ENCODE results near the gene TNS3. TPM values are rescaled to one million over a fixed set of nuclear protein-coding genes. Genes with fewer than 3 reads are reported as not detected.

Gene TNS3
- total RNA-seq, 1 experiment from 2014 or later, result 9.5 TPM

GRCh38 chr7:47581438-47581803 is 490 bp downstream of the TNS3 start:
- Histone ChIP-seq H2AK5ac (ENCODE audit: insufficient read length, low read length) (no peak overlapping the region), H2BK20ac (ENCODE audit: low read depth, low read length, poor library complexity, severe bottlenecking) (no peak overlapping the region), H2AFZ (ENCODE audit: low read length) (no peak overlapping the region), H3K79me1 (ENCODE audit: insufficient read depth, low read depth, low read length, poor library complexity, severe bottlenecking) (no peaks in the 10 kb centered on the region), H2BK12ac (ENCODE audit: insufficient read length, low read depth, low read length) (no peak overlapping the region), H3K4me1 (ENCODE audit: insufficient read depth, low read length) (no peaks in the 10 kb centered on the region; the same call in 1 of the 2 replicates), H3K23ac (ENCODE audit: insufficient read length, low read depth, low read length) (no peak overlapping the region), H4K8ac (replicated peaks; ENCODE audit: insufficient read length, low read depth, low read length) (no peak overlapping the region), H3K9ac (ENCODE audit: extremely low read depth, insufficient read length, low read length) (peak overlapping the region; percentile 40), H4K91ac (ENCODE audit: insufficient read length, low read depth, low read length) (no peak overlapping the region), H3K14ac (ENCODE audit: insufficient read depth, low read length) (peak overlapping the region; percentile 85), H3K18ac (ENCODE audit: insufficient read length, low read depth, low read length) (peak overlapping the region; percentile 90), H3K27ac (ENCODE audit: insufficient read length, low read depth, low read length) (no peak overlapping the region), H2BK15ac (ENCODE audit: low read depth, low read length) (no peak overlapping the region), H3T11ph (ENCODE audit: low read length) (no peak overlapping the region), H3K4ac (ENCODE audit: low read depth, low read length) (no peak overlapping the region; the same call in 1 of the 2 replicates), H3K9me3 (ENCODE audit: control insufficient read depth, low read depth, low read length) (no peaks in the 10 kb centered on the region), H4K20me1 (ENCODE audit: control insufficient read depth, insufficient read depth, insufficient read length) (no peaks in the 10 kb centered on the region), H3K56ac (ENCODE audit: insufficient read length, low read depth, low read length) (no peak overlapping the region), H3K27me3 (ENCODE audit: insufficient read depth, low read length) (peaks cover 4% of the 10 kb centered on the region; the same call in 1 of the 2 replicates), H3K79me2 (ENCODE audit: insufficient read depth, low read length) (no peaks in the 10 kb centered on the region), H3K23me2 (ENCODE audit: insufficient read length, low read depth, low read length, poor library complexity, severe bottlenecking) (peaks cover 12% of the 10 kb centered on the region), H3K4me2 (ENCODE audit: insufficient read depth, insufficient read length, low read length) (peak overlapping the region; percentile 65), H4K5ac (ENCODE audit: insufficient read length, low read depth, low read length) (no peak overlapping the region), H2BK120ac (ENCODE audit: low read depth, low read length, poor library complexity, severe bottlenecking) (no peak overlapping the region), H2BK5ac (ENCODE audit: insufficient read length, low read length) (no peak overlapping the region)
- TF ChIP-seq, protein P1, sequence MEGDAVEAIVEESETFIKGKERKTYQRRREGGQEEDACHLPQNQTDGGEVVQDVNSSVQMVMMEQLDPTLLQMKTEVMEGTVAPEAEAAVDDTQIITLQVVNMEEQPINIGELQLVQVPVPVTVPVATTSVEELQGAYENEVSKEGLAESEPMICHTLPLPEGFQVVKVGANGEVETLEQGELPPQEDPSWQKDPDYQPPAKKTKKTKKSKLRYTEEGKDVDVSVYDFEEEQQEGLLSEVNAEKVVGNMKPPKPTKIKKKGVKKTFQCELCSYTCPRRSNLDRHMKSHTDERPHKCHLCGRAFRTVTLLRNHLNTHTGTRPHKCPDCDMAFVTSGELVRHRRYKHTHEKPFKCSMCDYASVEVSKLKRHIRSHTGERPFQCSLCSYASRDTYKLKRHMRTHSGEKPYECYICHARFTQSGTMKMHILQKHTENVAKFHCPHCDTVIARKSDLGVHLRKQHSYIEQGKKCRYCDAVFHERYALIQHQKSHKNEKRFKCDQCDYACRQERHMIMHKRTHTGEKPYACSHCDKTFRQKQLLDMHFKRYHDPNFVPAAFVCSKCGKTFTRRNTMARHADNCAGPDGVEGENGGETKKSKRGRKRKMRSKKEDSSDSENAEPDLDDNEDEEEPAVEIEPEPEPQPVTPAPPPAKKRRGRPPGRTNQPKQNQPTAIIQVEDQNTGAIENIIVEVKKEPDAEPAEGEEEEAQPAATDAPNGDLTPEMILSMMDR (conservative IDR thresholded peaks at IDR 0.05), result no peak
- Mint-ChIP-seq H3K4me1 (peaks cover 47 to 49% of the 10 kb centered on the region in 2 experiments), H3K36me3 (ENCODE audit: insufficient read depth in 1 of 3, low read depth in 3 of 3) (peaks cover 0 to 18% (median 0%) of the 10 kb centered on the region in 3 experiments; a peak in 2 of 7 replicates), H3K27ac (no peak overlapping the region; a peak in 1 of 7 replicates), H3K4me3 (peak overlapping the region; percentile 75 to 89), H3K9me3 (peaks cover 6% of the 10 kb centered on the region in 2 experiments), H3K27me3 (ENCODE audit: low read depth) (peaks cover 54% of the 10 kb centered on the region)
- DNase-seq, result no peak
- WGBS (ENCODE audit: extremely low coverage, insufficient read length, low lambda C conversion rate), result no CpG with 5 or more reads among the region's 33 CpGs
